ENCODE data around the gene ADAMTS1.

Gene ADAMTS1

DNA sequence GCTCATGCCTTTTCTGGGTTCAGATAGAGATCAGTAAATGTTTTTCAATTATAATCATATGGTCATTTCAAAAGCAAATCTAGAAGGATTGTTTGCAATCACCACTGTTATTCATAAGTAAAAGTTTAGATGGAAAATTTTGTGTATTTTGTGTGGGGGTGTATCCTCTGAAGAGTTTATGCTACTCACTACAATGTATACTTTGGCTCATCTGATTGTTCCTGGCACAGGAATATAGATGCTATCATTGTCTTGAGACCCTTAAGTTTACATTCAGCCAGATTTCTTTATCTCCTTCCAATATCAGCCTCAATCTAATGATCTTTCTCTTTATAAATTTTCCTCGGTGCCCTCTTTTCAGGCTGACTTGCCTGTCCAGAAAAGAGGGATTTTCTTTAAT is 33.0 kb downstream of the ADAMTS1 start:
- DNase-seq = no peak

DNA sequence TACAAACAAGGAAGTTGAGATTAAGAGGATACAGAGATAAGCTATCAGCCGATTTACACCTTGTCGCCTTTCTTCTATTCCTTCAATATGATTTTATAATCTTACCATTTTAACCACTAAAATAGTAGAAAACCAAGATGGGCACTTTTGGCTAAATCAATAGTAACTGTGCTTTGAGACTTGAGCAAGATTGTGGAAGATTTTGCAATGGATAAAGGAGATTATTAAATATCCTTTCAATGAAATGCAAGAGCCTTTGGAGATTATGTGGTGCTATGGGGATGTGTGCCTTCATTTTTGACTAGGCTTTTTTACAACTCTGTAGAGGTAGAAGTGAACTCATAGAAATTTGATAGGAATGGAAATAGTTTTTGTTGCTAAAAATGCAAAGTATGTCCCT is 33.7 kb downstream of the ADAMTS1 start:
- no peak for DNase-seq

DNA sequence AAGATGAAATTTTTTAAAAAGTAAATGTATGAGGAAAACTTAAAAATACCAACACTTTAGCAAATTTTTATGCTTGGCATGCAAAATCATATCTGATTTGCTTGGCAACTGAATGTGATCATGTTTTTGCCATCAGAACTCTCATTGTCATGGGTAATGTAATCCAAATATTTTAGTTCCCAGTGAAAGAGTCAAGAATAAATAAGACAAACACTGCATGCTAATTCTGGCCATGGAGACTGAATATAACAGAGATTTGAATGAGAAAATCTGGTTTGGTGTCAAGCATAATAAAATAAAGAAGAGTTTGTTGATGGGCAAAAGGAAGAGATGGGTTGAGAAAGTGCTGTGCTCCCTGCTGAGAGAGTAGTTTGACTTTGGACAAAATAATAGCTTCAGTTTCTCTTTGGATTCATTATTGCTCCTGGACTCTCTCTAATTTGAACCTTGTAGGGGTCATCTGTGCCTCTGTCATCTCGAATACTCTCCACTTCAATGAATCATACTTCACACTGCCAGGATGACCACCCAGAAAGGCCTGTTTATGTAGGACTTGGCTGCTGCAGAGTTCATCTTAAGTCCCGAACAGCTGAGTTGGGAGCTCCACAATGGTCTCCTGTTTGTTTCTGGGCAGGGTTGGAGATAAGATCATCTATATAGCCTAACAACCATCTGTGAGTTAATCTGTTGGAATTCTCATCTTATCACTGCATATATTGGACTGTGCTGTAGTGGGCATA is 34.4 kb downstream of the ADAMTS1 start:
- no peak for DNase-seq

DNA sequence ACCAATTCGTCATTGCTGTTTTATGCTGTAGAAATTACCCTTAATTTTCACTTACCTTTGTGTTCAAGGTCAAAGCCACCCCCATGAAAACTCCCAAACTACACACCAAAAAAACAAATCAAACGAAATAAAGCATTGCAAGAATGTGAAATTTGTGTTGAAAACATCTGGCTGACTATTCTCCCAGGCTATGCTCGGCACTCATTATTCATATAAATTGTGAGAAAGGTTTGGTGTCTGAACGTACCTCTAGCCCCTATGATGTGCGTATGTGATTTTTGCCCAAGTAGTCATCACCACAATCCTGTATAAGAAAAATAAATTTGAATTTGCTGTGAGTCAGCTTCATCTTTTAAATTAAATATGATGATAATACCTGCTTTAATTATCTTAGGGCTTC is 34.9 kb downstream of the ADAMTS1 start:
- DNase-seq = no peak

DNA sequence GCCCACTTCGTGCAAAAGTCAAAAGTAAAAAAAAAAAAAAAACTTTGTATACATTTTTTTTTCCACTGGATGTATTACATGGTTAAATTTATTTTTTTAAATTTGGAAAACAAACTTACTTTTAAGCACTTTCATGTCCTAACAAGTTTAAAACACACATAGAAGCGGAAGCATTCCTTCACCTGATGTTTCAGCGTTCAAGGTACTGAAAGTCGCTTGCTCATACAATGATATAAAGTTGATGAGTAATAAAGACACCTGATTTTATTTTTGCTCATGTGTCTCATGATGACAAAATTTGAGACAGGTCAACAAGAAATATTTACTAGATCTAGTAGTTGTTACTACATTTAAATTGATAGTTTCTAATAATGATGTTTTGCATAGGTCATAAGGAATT is 35.5 kb downstream of the ADAMTS1 start:
- DNase-seq = no peak

DNA sequence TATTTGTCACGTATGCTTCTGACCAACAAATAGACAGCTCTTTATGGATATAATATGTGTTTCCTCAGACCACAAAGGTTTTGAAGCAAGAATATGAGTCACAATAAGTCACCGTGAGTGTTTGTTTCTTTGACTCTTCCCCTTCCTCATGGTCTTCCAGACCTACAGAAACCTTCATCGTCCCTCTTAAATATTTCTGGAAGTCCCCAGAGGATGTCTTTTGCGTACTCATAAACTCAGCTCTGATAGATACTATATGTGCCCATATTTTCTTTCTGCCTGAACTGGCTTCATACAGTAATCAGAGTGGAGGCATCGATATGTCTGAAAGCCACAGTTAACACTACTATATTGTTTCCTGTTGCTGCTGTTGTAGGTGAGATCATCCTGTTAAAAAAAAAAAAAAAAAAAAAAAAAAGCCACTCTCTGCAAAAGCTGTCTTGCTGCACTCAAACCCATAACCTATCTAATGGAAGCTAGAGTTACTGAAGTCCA is 38.4 kb downstream of the ADAMTS1 start:
- DNase-seq = peak; percentile 86

DNA sequence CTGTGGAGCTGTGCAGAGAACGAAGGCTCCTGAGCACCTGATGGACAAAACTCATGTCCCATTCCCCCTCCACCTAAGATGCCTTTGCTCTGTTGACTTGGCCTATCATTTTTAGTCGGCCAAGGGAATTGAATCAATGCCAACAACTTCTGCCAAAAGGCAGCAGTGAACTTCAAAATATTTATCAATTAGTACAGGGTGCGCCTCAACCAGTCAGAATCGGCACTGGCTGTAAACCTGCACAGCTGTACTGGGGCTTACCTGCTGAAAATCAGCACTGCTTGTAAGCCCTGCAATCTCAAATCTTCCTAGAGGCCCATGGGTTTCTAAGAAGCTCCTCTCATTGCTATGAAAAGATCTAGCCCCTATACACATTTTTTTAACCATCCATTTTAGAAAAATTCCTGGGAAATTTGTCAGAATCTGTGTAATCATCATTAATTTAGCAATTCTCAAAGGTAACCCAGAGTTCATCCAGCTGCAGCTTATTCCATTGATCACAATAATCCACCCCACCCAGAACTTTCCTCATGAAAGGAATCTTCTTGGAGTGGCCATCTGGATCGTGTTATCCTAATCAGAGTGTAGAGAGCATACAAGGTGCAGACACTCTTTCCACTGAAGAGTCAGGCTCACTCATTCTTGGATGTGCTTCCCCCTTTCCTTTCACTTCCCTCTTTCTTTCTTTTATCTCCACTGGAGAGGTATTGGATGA is 40.2 kb downstream of the ADAMTS1 start:
- peak; percentile 61 for DNase-seq

DNA sequence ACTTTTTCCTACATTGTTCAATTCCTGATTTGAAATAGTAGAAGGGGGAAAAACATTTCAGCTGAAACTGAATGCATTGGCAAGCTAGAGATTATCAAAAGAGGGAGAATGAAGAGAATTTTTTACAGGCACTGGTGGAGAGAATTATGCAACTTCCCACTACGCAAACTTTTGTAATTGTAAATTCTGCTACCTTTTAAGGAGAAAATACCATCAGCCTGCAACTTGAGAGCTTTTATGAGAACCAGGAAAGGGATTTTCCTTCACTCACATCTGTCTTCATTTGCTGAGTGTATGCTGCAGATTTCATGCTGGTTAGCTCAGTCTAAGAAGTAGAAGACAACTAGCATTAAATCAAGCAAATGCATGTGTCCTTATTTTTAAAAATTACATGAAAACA is 43.7 kb downstream of the ADAMTS1 start:
- DNase-seq = peak; percentile 81

DNA sequence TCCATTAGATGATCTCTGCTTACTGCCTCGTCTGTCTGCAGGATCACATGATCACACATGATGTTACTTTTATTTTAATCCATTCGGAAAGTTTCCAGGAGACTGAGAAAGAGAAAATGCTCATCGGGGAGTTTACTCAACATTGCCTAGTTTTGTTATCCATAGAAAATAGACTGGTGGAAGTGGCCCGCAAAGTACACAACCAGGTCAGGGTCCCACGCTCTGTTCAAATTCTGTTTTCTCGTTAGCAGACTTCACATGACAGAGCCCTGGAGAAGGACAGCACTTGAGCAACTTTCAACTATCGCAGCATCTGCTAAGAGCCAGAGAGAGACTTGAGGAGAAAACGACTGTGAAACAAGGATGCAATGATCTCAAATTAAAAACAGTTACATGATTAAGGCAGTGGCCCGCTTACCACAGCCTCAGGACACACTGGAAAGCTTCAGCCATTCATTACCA is 44.2 kb downstream of the ADAMTS1 start:
- peak; percentile 31 for DNase-seq

DNA sequence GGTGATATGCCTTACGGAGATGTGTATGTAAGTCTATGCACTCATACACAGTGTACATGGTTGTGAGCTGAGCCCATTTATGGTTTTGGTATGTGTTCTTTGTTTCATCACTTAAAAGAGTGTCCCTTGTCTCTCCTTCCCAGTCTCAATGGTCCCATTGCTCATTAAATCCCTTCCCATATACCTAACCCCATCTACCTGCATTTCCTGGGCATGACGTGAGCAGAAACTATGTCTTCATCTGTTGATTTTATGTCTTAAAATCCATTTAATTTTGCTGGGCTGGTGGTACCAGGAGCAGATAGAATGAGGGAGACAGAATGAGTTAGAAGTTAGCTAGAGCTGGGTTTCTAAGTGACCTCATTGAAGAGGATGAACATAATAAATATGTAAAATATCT is 44.8 kb downstream of the ADAMTS1 start:
- DNase-seq = no peak

DNA sequence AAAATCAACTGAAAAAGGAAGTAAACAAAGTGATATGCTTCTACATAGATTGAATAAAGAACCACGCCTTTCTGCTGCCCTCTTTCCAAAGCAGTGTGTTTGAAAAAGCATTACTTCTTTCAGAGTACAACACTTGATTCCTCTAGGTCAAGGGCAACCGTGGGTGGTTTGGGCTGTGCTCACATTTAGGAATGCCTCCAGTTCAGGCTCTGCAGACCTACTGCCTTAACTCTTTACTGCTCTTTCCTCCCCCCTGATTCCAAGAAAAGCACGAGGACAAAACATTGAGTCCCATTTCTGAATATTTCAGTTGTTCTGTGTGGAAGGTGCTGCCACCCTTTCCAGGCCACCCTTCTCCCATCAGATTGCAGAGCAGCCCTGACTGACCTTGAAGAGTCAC is 45.2 kb downstream of the ADAMTS1 start:
- no peak for DNase-seq

DNA sequence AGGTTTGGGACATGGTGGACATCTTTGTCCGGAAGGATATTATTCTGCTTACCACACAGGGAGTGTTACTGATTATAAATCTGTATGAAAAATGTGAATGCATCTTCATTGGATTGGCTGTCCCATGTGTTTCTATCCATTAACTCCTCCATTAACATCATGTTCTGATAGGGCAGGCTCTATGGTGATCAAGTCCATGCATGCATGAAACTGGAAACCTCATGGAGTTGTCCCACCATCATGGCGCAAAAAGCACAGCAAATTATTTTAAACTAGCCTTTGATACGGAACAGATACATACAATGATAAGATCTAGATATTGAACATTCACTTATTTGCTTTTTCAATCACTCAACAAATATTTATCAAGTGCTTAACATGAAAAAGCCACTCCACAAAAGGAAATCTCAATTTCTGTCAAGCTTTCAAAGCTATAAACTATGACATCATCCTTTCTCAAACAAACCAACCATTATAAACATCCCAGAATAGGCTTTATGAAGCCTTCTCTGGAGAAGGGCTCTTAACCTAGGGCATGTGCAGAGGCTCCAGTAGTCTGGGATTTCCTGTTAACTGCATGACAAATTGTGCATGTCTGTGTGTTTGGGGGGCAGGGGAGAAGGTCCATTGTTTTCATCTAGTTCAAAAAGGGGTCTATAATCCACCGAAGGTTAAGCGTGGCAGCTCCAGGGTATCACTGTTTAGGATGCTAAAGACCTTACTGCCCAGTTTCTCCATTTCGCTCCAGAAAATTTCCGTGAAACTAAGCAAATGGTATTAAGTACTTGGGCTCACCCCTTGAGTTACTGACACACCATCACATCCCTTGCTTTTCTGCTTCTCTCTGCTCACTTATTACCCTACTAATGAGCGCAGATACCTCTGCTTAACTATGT is 46.1 kb downstream of the ADAMTS1 start:
- DNase-seq = peak; percentile 24

DNA sequence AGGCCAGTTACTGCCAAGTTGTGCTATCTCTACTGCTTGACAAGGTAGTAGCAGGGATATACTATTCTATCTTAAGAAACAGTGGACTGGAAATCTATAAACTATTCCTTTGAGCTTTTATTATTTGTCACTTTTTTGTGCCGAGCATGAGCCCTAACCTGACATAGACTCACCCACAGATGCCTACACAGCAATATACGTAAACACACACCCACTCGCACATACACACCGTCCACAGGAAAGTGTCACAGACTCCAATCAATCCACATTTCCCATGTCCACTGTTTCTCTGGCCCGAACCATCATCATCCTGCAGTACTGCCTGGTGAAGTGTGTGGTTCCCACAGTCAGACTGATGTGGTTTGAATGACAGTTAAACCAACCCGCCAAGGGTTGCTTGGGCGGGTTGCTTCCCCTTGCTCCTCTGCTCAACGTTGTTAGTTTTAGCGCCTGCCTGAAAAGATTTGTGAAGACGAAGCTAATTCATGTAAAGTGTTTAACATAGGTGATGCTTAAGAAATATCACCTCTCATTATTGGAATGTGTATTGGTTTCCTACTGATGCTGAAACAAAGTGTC is 47.2 kb downstream of the ADAMTS1 start:
- DNase-seq = no peak

DNA sequence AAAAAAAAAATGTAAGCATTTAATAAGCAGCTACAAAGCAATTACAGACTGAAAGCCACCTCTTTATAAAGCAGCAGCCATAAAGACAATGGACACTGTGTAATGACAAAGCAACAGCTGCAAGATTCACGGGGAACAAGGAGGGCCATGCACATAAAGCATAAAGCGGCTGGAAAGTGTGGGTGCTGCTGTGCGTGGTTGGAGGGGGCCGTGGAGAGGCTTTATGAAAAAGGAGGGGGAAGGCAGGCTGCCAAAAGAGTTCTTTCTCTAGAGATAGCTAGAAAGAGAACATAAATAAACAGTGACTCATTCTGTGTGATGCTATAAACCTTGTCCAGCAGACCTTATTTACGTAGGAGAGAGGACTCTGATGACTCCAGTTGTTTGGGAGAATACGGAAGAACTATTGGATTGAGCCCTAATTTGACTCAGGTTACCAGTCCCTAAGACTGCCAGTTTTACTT is 49.3 kb downstream of the ADAMTS1 start:
- DNase-seq = peak; percentile 94

DNA sequence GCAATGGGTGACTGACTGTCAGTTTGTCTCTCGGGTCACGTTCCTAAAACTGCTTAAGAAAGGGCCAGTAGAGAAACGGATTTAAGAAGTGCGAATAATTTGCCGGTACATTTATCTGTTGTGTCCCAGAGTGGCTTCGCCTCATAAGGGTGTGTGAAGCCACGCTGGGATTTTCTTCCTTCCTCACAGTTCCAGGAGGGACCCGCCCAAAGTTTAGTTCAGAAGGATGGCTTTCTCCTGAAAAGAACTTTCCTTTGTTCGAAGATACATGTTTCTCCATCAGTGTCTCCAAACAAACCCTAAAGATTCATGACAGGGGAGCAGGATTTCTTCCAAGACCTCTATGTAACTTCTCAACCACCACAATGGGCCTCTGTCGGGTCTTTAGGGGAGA is 49.8 kb downstream of the ADAMTS1 start:
- DNase-seq = no peak

DNA sequence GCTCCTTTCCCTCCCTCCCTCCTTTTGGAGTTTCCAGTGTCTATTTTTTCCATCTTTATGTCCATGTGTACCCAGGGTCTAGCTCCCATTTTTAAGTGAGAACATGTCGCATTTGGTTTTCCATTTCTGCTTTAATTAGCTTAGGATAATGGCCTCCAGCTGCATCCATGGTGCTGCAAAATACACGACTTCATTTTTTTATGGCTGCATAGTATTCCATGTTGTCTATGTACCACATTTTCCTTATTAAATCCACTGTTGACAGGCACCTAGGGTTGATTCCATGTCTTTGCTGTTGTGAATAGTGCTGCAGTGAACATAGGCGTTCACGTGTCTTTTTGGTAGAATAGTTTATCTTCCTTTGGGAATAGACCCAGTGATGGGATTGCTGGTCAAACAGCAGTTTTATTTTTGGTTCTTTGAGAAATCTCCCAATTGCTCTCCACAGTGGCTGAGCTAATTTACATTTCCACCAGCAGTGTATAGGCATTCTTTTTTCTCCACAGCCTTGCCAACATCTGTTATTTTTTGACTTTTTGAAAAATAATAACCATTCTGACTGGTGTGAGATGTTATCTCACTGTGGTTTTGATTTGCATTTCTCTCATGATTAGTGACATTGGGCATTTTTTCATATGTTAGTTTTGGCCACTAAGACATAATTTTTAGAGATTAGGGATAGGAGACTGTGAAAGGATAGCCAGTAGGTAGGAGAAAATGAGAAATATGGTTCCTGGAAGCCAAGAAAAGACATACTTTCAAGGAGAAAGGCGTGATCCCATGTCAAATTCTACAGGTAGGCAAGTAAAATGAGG is 50.4 kb downstream of the ADAMTS1 start:
- no peak for DNase-seq

DNA sequence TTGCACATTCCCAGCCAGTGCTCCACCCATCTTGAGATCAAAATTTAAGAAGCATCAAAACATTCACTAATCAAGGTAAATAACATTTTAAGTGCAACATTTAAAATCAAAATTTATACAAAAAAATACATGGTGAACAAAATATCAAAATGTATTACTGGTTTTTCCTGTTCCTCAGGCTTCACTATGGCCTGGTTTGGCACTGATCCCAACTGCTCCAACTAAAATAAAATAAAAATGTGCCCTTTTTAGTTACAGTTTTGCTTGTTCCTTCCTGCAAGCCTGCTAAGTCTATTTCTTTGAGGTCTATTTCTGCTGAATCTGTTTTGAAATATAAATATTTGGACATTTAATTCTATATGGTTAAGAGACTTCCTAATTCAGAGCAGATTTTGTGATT is 54.9 kb downstream of the ADAMTS1 start:
- no peak for DNase-seq

DNA sequence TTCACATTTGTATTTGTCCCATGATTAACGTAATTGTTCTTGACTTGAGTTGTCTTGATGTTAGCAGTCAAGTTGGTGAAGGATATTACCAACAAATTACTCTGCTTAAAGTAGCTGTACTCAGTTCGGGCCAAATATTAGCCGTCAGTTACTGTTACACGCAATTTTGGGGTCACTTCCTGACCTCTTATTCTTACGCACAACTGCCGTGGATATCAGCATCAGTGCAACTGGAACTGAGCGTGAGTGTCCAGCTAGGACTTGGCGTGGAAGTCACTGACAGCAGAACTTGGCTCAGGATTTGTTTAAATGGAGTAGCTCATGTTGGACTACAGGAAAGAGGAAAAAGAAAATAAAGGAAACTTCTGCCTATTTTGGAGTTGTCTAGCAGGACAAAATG is 56.4 kb downstream of the ADAMTS1 start:
- no peak for DNase-seq

Measured in HCEC 1CT (cell line).